H1 (cell line): ENCODE data around the gene RBBP6. TPM values are rescaled to one million over a fixed set of nuclear protein-coding genes. Genes with fewer than 3 reads are reported as not detected.

ENCODE experiments used
- ASH2L ChIP-seq: fragments of 200-600, 300-600 bp; sonication (generic); IDR thresholded peaks from one replicate; pipeline ENCODE4 v1.7.1; 2017; ENCODE audit warnings: low read length
- HDAC6 ChIP-seq: IDR thresholded peaks from one replicate; pipeline ENCODE4 v1.7.1; 2012; ENCODE audit warnings: low read depth, mild to moderate bottlenecking, inconsistent platforms, low read length, moderate library complexity
- KDM4A ChIP-seq: IDR thresholded peaks from one replicate; pipeline ENCODE4 v1.7.1; 2012; ENCODE audit warnings: low read depth, mild to moderate bottlenecking, moderate library complexity, low read length, inconsistent platforms; ENCODE audit not compliant: severe bottlenecking
- MAX ChIP-seq: IDR thresholded peaks from 2 replicates; pipeline ENCODE4 v1.6.1; 2012; ENCODE audit warnings: inconsistent platforms
- POLR2A ChIP-seq, 2 experiments: IDR thresholded peaks; 1 replicate in 1 of 2; 2 replicates in 1 of 2; pipeline ENCODE4 v1.6.1; 2011; ENCODE audit warnings: low read depth in 2 of 2, low read length in 2 of 2, mild to moderate bottlenecking in 2 of 2; ENCODE audit errors: control extremely low read depth in 1 of 2
- POU5F1 ChIP-seq: IDR thresholded peaks from 2 replicates; pipeline ENCODE4 v1.6.1; 2011; ENCODE audit warnings: low read depth, mild to moderate bottlenecking, low read length, moderate library complexity
- RAD21 ChIP-seq, 2 experiments: IDR thresholded peaks in 1 of 2; conservative IDR thresholded peaks in 1 of 2; 2 replicates each; pipeline ENCODE4 v1.6.1; 2011; ENCODE audit warnings: low read depth in 2 of 2, low read length in 2 of 2, improper control_type of control experiment in 1 of 2, inconsistent platforms in 1 of 2, mild to moderate bottlenecking in 1 of 2, moderate library complexity in 1 of 2
- polyA plus RNA-seq, 7 experiments: library from polyadenylated mRNA; depleted of rRNA in 3 of 7; stranded (reverse) in 5 of 7; unstranded in 2 of 7; fragments of >200 nt in 5 of 7; fragments of 200-250 nt in 2 of 7; gene quantifications; 1 replicate in 5 of 7; 2 replicates in 1 of 7; 4 replicates in 1 of 7; pipeline versions ENCODE4 v1.2.1 to v1.2.3, GENCODE V29; 2011 to 2013; ENCODE audit warnings: missing spikeins in 2 of 7, mixed read lengths in 2 of 7
- total RNA-seq: library from RNA; stranded (reverse); fragmentation: NEBNext Ultra II Directional; extraction: Animal tissue kit (Norgen Biotek cat#: 25700); gene quantifications from 2 replicates; pipeline ENCODE4 v1.2.1, GENCODE V29; 2021
- TF ChIP-seq, protein P1 (sequence below): fragments of 300-600 bp; sonication (generic); IDR thresholded peaks from 2 replicates; pipeline ENCODE4 v1.7.1; 2012; ENCODE audit warnings: low read length, moderate library complexity, mild to moderate bottlenecking, inconsistent platforms; ENCODE audit not compliant: insufficient replicate concordance
- TF ChIP-seq, protein P2 (sequence below), 3 experiments: IDR thresholded peaks; 1 replicate in 2 of 3; 2 replicates in 1 of 3; pipeline versions ENCODE4 v1.5.1 to v1.6.1; 2011; ENCODE audit warnings: low read length in 3 of 3, mild to moderate bottlenecking in 3 of 3, inconsistent platforms in 2 of 3, low read depth in 1 of 3, moderate library complexity in 1 of 3; ENCODE audit not compliant: insufficient read depth in 1 of 3; ENCODE audit errors: control extremely low read depth in 1 of 3

Gene RBBP6
- total and polyA plus RNA-seq, 2 of the 8 experiments (the other 6 are each of a cell fraction or from before 2014, with no cell fraction given) = 22.5 to 54.5 TPM

DNA sequence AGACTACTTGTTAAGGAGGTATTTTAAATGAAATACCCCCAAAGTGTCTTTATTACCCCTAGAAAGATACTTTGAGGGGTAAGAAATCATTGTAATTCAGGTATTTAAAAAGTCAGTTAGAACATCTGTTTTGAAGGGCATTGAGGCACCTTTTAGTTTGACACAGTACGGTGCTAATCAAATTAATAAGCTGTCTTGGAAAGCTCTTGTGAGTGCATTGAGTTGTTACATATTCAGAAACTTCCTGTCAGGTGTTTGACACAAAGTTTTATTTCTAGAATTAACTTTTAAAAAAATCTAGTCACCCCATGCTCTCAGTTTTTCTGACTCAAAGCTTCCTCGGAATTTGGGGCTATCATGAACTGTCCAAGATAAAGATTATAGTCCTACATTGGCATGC lies 4.6 kb downstream of the RBBP6 start (continued):
- TF ChIP-seq, protein P1, sequence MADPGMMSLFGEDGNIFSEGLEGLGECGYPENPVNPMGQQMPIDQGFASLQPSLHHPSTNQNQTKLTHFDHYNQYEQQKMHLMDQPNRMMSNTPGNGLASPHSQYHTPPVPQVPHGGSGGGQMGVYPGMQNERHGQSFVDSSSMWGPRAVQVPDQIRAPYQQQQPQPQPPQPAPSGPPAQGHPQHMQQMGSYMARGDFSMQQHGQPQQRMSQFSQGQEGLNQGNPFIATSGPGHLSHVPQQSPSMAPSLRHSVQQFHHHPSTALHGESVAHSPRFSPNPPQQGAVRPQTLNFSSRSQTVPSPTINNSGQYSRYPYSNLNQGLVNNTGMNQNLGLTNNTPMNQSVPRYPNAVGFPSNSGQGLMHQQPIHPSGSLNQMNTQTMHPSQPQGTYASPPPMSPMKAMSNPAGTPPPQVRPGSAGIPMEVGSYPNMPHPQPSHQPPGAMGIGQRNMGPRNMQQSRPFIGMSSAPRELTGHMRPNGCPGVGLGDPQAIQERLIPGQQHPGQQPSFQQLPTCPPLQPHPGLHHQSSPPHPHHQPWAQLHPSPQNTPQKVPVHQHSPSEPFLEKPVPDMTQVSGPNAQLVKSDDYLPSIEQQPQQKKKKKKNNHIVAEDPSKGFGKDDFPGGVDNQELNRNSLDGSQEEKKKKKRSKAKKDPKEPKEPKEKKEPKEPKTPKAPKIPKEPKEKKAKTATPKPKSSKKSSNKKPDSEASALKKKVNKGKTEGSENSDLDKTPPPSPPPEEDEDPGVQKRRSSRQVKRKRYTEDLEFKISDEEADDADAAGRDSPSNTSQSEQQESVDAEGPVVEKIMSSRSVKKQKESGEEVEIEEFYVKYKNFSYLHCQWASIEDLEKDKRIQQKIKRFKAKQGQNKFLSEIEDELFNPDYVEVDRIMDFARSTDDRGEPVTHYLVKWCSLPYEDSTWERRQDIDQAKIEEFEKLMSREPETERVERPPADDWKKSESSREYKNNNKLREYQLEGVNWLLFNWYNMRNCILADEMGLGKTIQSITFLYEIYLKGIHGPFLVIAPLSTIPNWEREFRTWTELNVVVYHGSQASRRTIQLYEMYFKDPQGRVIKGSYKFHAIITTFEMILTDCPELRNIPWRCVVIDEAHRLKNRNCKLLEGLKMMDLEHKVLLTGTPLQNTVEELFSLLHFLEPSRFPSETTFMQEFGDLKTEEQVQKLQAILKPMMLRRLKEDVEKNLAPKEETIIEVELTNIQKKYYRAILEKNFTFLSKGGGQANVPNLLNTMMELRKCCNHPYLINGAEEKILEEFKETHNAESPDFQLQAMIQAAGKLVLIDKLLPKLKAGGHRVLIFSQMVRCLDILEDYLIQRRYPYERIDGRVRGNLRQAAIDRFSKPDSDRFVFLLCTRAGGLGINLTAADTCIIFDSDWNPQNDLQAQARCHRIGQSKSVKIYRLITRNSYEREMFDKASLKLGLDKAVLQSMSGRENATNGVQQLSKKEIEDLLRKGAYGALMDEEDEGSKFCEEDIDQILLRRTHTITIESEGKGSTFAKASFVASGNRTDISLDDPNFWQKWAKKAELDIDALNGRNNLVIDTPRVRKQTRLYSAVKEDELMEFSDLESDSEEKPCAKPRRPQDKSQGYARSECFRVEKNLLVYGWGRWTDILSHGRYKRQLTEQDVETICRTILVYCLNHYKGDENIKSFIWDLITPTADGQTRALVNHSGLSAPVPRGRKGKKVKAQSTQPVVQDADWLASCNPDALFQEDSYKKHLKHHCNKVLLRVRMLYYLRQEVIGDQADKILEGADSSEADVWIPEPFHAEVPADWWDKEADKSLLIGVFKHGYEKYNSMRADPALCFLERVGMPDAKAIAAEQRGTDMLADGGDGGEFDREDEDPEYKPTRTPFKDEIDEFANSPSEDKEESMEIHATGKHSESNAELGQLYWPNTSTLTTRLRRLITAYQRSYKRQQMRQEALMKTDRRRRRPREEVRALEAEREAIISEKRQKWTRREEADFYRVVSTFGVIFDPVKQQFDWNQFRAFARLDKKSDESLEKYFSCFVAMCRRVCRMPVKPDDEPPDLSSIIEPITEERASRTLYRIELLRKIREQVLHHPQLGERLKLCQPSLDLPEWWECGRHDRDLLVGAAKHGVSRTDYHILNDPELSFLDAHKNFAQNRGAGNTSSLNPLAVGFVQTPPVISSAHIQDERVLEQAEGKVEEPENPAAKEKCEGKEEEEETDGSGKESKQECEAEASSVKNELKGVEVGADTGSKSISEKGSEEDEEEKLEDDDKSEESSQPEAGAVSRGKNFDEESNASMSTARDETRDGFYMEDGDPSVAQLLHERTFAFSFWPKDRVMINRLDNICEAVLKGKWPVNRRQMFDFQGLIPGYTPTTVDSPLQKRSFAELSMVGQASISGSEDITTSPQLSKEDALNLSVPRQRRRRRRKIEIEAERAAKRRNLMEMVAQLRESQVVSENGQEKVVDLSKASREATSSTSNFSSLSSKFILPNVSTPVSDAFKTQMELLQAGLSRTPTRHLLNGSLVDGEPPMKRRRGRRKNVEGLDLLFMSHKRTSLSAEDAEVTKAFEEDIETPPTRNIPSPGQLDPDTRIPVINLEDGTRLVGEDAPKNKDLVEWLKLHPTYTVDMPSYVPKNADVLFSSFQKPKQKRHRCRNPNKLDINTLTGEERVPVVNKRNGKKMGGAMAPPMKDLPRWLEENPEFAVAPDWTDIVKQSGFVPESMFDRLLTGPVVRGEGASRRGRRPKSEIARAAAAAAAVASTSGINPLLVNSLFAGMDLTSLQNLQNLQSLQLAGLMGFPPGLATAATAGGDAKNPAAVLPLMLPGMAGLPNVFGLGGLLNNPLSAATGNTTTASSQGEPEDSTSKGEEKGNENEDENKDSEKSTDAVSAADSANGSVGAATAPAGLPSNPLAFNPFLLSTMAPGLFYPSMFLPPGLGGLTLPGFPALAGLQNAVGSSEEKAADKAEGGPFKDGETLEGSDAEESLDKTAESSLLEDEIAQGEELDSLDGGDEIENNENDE = no peak
- TF ChIP-seq RAD21 (IDR thresholded peaks at IDR 0.05 in 1 of 2, conservative IDR thresholded peaks at IDR 0.05 in 1 of 2; ENCODE audit: low read depth in 2 of 2, low read length in 2 of 2) = no peak
- TF ChIP-seq, protein P2, sequence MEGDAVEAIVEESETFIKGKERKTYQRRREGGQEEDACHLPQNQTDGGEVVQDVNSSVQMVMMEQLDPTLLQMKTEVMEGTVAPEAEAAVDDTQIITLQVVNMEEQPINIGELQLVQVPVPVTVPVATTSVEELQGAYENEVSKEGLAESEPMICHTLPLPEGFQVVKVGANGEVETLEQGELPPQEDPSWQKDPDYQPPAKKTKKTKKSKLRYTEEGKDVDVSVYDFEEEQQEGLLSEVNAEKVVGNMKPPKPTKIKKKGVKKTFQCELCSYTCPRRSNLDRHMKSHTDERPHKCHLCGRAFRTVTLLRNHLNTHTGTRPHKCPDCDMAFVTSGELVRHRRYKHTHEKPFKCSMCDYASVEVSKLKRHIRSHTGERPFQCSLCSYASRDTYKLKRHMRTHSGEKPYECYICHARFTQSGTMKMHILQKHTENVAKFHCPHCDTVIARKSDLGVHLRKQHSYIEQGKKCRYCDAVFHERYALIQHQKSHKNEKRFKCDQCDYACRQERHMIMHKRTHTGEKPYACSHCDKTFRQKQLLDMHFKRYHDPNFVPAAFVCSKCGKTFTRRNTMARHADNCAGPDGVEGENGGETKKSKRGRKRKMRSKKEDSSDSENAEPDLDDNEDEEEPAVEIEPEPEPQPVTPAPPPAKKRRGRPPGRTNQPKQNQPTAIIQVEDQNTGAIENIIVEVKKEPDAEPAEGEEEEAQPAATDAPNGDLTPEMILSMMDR (IDR thresholded peaks at IDR 0.05; ENCODE audit: control extremely low read depth in 1 of 3, insufficient read depth in 1 of 3, low read depth in 1 of 3, low read length in 3 of 3) = no peak
- TF ChIP-seq POLR2A (IDR thresholded peaks at IDR 0.05; ENCODE audit: control extremely low read depth in 1 of 2, low read depth in 2 of 2, low read length in 2 of 2) = no peak
- no peak for TF ChIP-seq ASH2L
- no peak for TF ChIP-seq KDM4A
- TF ChIP-seq HDAC6 = no peak
- no peak for TF ChIP-seq POU5F1
- TF ChIP-seq MAX = no peak
